ENCODE measurements around the gene THOP1.

The THOP1 gene

DNA sequence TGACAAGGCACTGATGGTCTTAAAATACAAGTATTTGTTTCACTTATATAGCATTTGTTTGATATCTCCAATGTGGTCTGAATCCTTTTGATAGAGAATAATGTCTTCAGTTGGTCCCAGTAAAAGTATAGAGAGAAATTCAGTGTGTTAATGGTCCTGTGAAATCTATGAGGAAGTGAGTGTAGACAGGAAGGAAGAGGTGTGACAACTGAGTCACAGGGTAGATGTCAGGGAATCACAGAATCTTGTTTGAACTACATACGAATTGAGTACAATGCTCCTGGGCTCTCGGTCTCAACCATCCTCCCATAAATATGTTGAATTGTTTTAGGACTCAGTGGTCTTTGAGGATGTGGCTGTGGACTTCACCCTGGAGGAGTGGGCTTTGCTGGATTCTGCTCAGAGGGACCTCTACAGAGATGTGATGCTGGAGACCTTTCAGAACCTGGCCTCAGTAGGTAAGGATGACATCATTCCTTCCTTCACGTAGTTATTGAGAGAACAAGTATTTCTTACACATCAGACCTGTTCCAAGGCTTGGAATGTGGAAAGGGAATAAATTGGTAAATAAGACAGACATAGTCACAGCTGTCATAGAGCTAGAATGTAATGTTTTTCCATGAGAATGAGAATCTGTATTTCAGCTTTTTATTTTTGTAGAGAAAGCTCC, 65.1 kb downstream of the THOP1 start:
- no peak for FAIRE-seq
- DNase-seq (ENCODE audit: insufficient read length, low spot score): no peak

DNA sequence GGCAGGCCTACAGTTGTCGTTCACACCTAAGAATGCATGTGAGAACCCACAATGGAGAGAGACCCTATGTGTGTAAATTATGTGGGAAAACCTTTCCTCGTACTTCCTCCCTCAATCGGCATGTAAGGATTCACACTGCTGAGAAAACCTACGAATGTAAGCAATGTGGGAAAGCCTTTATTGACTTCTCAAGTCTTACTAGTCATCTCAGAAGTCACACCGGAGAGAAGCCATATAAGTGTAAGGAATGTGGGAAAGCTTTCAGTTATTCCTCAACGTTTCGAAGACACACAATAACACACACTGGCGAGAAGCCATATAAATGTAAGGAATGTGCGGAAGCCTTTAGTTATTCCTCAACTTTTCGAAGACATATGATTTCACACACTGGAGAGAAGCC, 67.3 kb downstream of the THOP1 start:
- FAIRE-seq (no peak), DNase-seq (ENCODE audit: insufficient read length, low spot score) (no peak)

DNA sequence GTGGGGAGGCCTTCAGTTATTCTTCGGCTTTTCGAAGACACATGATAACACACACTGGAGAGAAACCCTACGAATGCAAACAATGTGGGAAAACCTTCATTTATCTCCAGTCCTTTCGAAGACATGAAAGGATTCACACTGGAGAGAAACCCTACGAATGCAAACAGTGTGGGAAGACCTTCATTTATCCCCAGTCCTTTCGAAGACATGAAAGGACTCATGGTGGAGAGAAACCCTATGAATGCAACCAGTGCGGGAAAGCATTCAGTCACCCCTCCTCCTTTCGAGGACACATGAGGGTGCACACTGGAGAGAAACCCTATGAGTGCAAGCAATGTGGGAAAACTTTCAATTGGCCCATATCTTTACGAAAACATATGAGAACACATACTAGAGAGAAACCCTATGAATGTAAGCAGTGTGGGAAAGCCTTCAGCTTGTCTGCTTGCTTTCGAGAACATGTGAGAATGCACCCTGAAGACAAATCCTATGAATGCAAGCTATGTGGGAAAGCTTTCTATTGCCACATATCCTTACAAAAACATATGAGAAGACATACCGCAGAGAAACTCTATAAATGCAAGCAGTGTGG, 67.8 kb downstream of the THOP1 start:
- FAIRE-seq: no peak

DNA sequence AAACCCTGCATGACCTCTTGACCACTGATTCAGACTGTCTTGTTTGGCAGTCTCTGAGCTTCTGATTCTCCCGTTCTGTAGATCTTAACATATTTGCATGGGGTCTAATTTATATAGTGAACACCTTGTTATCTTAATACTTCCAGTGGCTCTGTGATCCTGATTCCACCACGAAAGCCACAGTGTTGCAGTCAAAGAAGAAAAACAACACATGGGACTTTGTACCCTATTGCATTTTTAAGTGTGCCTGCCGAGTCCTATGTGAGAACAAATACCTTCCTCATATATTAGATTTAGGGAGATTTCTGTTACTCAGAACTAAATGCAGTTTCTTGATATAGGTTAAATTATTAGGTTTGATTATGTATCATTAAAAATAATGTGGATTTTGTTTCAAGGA, 69.5 kb downstream of the THOP1 start:
- no peak for FAIRE-seq
- DNase-seq (ENCODE audit: insufficient read length, low spot score): no peak

More for the DNA sequence above, 67.8 kb downstream of the THOP1 start:
- DNase-seq (ENCODE audit: insufficient read length, low spot score): no peak

DNA sequence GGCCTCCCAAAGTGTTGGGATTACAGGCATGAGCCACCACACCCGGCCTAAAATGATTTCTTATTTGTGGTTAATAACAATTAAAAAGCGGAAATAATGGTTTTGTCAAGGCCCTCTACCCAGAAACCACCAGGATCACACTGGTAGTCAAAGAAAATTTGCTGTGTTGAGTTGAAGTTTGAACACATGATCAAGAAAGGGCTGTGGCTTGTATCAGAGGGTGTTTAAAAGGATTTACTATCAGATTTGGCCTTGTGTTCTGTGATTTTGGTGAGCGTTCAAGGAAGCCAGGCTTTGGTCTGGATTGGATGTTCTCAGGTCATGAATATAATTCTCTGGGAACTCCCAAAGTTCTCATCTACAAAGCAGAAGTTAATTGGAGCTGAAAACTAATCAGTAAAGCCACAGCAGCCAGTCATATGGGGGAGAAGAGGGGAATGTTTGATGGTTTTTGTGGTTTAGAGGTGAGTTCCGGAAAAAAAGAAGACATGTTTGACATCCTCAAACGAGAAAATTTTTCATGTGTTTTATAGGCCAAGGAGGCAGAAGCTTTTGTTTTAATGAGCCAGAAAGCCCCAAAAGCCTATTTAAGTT, 71.3 kb downstream of the THOP1 start:
- FAIRE-seq: no peak

DNA sequence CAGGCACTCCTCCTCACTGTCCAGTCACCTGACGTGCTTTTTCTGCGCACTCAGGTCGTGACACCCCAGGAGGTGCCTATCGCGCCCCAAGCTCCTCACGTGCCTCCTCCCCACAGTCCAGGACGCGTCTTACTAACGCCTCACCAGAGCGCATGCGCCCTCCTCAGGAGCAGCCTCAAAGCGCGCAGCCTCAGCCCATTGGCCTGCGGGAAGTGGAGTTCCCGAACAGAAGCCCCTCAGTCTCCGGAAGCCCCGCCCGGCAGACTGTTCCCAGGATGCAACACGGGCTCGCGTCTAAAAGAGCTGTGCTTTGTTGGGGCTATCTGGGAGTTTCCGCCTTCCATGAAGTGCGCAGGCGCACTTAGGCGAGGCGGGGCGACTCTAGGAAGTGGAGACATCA, 73.6 kb downstream of the THOP1 start:
- FAIRE-seq (no peak), DNase-seq (ENCODE audit: insufficient read length, low spot score) (no peak)

More for the DNA sequence above, 71.3 kb downstream of the THOP1 start:
- no peak for DNase-seq (ENCODE audit: insufficient read length, low spot score)

DNA sequence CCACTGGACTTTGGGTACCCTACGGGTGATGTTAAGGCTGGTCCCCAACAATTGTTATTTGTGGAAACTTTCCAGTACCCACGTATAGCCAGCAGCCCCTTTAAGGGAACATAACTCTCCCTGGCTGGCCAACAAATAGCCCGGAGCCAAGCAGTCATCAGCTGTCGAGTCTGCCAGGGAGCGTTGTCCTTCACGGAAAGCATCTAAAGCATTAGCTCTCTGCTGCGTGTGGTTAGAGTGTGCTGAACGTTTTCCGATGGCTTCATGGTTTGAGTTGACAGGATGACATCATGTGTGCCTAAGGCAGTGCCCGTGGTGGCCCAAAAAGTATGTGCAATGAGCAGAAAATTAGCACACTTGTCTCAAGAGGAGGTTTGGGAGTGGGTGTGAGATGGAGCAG, 78.5 kb downstream of the THOP1 start:
- FAIRE-seq: no peak
- DNase-seq (ENCODE audit: insufficient read length, low spot score): no peak
